HEK293 (cell line): ENCODE results near the gene PKN1.

Experiments used
- CTCF ChIP-seq: fragments of 450-650 bp; formaldehyde crosslinking; IDR thresholded peaks from 2 replicates; pipeline ENCODE4 v1.5.1; 2016; ENCODE audit warnings: missing biosample characterization, missing genetic modification characterization
- ZNF10 ChIP-seq: fragments of 450-650 bp; formaldehyde crosslinking; IDR thresholded peaks from 2 replicates; pipeline ENCODE4 v1.5.1; 2017; ENCODE audit warnings: missing biosample characterization, missing genetic modification characterization

DNA sequence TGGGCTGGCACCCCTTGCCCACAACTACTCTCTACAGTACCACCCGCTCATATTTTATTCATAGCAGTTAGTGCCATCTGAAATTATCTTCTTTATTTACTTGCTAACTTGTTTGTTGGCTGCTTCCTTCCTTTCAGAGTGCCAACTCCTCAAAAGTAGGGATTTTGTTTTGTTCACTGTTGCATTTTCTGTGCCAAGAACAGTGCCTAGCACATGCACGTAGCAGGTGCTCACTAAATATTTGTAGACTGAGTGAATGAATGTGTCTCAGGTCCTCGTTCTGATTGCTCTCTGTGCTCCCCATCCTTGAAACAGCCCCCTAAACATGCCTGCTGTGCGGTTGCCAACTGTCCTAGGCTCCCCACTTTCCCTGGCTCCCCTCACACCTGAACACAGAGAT, 61.3 kb downstream of the PKN1 start:
- TF ChIP-seq ZNF10 (tag by site-specific recombination): no peak
- no peak for TF ChIP-seq CTCF (tag by site-specific recombination)
